Natural killer cell (primary cell): ENCODE results near the gene NCK2. TPM values are rescaled to one million over a fixed set of nuclear protein-coding genes. Genes with fewer than 3 reads are reported as not detected.
A peak's percentile ranks its signal among the peaks of the same experiment; 100 is the strongest.

Experiments used
- ATAC-seq, 3 donors: fragments of 150-1000 bp in 2 of 3; fragments of 200-7000 bp in 1 of 3; cut with Tn5 transposase; 1 replicate in 1 of 3; 2 replicates in 2 of 3; pipeline ENCODE4 v1.10.0; 2021; ENCODE audit warnings: mild to moderate bottlenecking in 2 of 3, moderate library complexity in 2 of 3
- DNase-seq, 2 donors: peaks; one replicate each; pipeline versions ENCODE4 v3.0.0 to v3.0.0-alpha.2; 2013 to 2021; ENCODE audit warnings: mixed read lengths in 1 of 2
- H3K27ac ChIP-seq: one replicate; pipeline ENCODE4 v1.5.1; 2013; ENCODE audit warnings: mild to moderate bottlenecking, low read length
- H3K27me3 ChIP-seq: one replicate; pipeline ENCODE4 v1.6.1; 2013; ENCODE audit warnings: low read length; ENCODE audit not compliant: control insufficient read depth, insufficient read depth
- H3K36me3 ChIP-seq: one replicate; pipeline ENCODE4 v1.6.1; 2013; ENCODE audit warnings: low read length; ENCODE audit not compliant: control insufficient read depth, insufficient read depth
- H3K4me1 ChIP-seq: one replicate; pipeline ENCODE4 v1.6.1; 2013; ENCODE audit warnings: low read length; ENCODE audit not compliant: control insufficient read depth, insufficient read depth
- H3K4me3 ChIP-seq: one replicate; pipeline ENCODE4 v1.5.1; 2013; ENCODE audit warnings: low read length
- H3K9me3 ChIP-seq: one replicate; pipeline ENCODE4 v1.6.1; 2013; ENCODE audit warnings: low read length; ENCODE audit not compliant: control insufficient read depth, insufficient read depth
- H3K27ac Mint-ChIP-seq, 2 donors: one replicate each; pipeline ENCODE4 v1.8.0; 2022; ENCODE audit warnings: mild to moderate bottlenecking in 2 of 2, mixed read lengths in 2 of 2, moderate library complexity in 1 of 2
- H3K27me3 Mint-ChIP-seq, 2 donors: one replicate each; pipeline ENCODE4 v1.8.0; 2022; ENCODE audit warnings: low read depth in 2 of 2, mixed read lengths in 2 of 2
- H3K36me3 Mint-ChIP-seq: one replicate; pipeline ENCODE4 v1.8.0; 2022; ENCODE audit warnings: mixed read lengths
- H3K4me1 Mint-ChIP-seq, 2 donors: one replicate each; pipeline ENCODE4 v1.8.0; 2022; ENCODE audit warnings: mixed read lengths in 2 of 2
- H3K4me3 Mint-ChIP-seq: one replicate; pipeline ENCODE4 v1.8.0; 2022; ENCODE audit warnings: mild to moderate bottlenecking, moderate library complexity, mixed read lengths
- H3K9me3 Mint-ChIP-seq, 2 donors: one replicate each; pipeline ENCODE4 v1.8.0; 2022; ENCODE audit warnings: mixed read lengths in 2 of 2
- WGBS: methylation state at CpG from one replicate; pipeline ENCODE4 v1.1.7; 2013; ENCODE audit warnings: missing lambda C conversion rate; ENCODE audit not compliant: insufficient coverage; 5-methylcytosine and 5-hydroxymethylcytosine counted together
- intact Hi-C: fragments of 100-400 bp; cut with micrococcal nuclease; formaldehyde crosslinking; loops from one replicate; pipeline ENCODE4 v1.14.2; 2022
- total RNA-seq, 4 donors: library from RNA; stranded (reverse); fragments of 120-200 nt in 1 of 4; gene quantifications; one replicate each; pipeline versions ENCODE4 v1.2.3 to v1.2.4, GENCODE V29; 2013 to 2022
- TF ChIP-seq, protein P1 (sequence below): fragments of 200-600 bp; IDR thresholded peaks from one replicate; pipeline ENCODE4 v1.8.0; 2022; ENCODE audit warnings: antibody characterized with exemption

NCK2 gene
- total RNA-seq, 3 donors from 2014 or later (not counting 1 experiment from before 2014, with no cell fraction given), result 34.1 to 50.8 (median 43.0) TPM

DNA sequence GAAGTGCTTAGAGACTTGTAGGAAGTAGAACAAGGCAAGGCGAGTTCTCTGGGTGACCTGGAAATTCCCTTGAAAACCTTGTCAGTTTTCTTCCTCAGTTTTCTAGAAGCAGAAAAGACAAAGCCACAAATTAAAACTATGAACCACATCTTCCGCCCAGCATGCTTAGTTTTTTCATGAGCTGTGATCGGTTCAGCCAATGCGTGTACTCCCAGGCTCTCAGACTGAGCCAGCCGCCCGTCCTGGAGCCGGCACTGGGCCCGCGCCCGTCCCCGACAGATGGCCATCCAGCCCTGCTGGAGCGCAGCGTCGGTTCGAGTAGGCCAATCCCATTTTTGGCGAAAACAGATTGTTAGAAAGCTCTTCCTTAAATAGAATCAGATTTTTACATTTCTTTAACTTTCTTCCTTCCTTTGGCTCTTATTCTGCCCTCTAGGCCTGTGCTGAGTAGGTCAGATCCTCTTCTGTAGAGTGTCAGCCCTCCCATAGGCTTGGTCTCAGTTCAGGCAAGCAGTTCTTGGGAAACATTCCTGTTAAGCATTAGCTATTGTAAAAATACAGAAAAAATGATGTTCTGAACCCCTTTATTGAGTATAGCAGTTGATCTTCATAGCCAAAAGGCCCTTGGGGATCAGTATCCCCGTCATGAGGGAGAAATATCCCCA is 112.5 kb downstream of the NCK2 start:
- Mint-ChIP-seq H3K27ac (peak overlapping the region; percentile 75 to 84), H3K9me3 (no peaks in the 10 kb centered on the region), H3K4me3 (peak overlapping the region; percentile 35), H3K4me1 (peaks cover 53 to 68% of the 10 kb centered on the region in 2 donors), H3K36me3 (no peaks in the 10 kb centered on the region), H3K27me3 (no peaks in the 10 kb centered on the region)
- H3K4me3 ChIP-seq, result no peak overlapping the region
- H3K27me3 ChIP-seq, result no peaks in the 10 kb centered on the region
- no peak for ATAC-seq
- peaks cover 8% of the 10 kb centered on the region for H3K36me3 ChIP-seq
- no peaks in the 10 kb centered on the region for H3K9me3 ChIP-seq
- H3K4me1 ChIP-seq, result peaks cover 36% of the 10 kb centered on the region
- peak in 1 of 2 donors; percentile 82 for DNase-seq
- peak overlapping the region; percentile 39 for H3K27ac ChIP-seq
- TF ChIP-seq, protein P1, sequence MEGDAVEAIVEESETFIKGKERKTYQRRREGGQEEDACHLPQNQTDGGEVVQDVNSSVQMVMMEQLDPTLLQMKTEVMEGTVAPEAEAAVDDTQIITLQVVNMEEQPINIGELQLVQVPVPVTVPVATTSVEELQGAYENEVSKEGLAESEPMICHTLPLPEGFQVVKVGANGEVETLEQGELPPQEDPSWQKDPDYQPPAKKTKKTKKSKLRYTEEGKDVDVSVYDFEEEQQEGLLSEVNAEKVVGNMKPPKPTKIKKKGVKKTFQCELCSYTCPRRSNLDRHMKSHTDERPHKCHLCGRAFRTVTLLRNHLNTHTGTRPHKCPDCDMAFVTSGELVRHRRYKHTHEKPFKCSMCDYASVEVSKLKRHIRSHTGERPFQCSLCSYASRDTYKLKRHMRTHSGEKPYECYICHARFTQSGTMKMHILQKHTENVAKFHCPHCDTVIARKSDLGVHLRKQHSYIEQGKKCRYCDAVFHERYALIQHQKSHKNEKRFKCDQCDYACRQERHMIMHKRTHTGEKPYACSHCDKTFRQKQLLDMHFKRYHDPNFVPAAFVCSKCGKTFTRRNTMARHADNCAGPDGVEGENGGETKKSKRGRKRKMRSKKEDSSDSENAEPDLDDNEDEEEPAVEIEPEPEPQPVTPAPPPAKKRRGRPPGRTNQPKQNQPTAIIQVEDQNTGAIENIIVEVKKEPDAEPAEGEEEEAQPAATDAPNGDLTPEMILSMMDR, result no peak
- intact Hi-C loops, result no loop called here
- 76% methylated on average over 17 of the region's 17 CpGs for WGBS

DNA sequence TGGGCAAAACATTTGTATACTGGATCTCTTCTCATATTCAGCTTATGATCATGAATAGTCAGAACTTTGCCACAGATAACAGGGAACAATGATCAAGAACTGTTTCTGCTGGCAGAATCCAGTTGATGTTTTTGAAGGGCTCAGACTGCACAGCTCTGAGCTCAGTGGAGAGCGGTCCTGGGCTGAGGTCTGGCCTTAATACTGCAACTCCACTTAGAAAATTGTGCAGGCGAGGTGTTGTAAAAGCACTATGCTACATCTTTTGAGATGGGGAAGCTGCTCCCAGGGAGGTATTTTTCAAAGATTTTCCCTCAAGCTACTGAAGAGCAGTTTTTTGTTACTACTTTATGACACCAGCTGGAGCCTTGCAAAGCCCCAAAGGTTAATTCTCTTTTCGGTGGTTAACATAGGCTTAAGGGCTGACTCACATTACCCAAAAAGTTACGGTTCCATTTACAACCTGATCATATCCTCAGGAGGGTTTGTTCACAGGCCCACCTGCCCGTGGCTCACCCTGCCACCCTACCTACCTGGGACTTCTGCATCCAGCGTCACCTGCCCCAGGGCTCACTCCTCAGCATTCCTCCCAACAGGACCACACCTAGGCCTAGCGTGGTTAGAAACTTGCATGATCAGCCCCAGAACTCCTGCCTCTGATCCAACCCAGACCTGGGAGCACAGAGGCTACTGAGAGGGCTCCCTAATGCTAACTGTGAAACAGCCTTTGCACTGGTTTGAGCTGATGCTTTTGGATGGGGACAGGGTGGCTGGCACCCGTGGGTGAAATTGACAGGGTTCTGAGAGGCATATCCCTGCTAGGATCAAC is 114.4 kb downstream of the NCK2 start:
- peaks cover 46% of the 10 kb centered on the region for H3K4me1 ChIP-seq
- no peak for ATAC-seq
- H3K36me3 Mint-ChIP-seq, result no peaks in the 10 kb centered on the region

DNA sequence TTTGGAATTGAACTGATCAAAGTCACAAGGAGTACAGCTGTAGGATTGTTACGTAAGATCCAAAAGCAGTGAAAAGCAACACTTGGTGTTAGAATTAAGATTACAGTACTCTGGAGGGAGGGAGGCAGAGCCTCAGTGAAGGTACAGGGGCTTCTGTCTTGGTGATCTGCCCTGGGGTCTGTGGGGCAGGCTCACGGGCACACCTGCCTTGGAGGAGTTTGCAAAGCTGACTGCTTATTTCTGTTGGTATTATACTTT is 114.9 kb downstream of the NCK2 start:
- no peak for DNase-seq
- intact Hi-C loops, result no loop called here
- 95% methylated on average over 2 of the region's 2 CpGs for WGBS
- Histone ChIP-seq H3K36me3 (peaks cover 8% of the 10 kb centered on the region), H3K4me1 (peaks cover 51% of the 10 kb centered on the region), H3K27me3 (no peaks in the 10 kb centered on the region), H3K4me3 (no peak overlapping the region), H3K9me3 (no peaks in the 10 kb centered on the region), H3K27ac (no peak overlapping the region)
- H3K27me3 Mint-ChIP-seq, result no peaks in the 10 kb centered on the region
- no peaks in the 10 kb centered on the region for H3K9me3 Mint-ChIP-seq
- H3K4me1 Mint-ChIP-seq, result peaks cover 60 to 76% of the 10 kb centered on the region in 2 donors
- TF ChIP-seq, protein P1, result no peak
- no peak overlapping the region for H3K4me3 Mint-ChIP-seq
- ATAC-seq, result no peak
- peak overlapping the region; percentile 37 to 49 for H3K27ac Mint-ChIP-seq
- no peaks in the 10 kb centered on the region for H3K36me3 Mint-ChIP-seq

More for the DNA sequence above, 114.4 kb downstream of the NCK2 start:
- Histone ChIP-seq H3K4me3 (no peak overlapping the region), H3K27ac (no peak overlapping the region), H3K27me3 (no peaks in the 10 kb centered on the region), H3K36me3 (peaks cover 8% of the 10 kb centered on the region), H3K9me3 (no peaks in the 10 kb centered on the region)
- no peaks in the 10 kb centered on the region for H3K9me3 Mint-ChIP-seq
- TF ChIP-seq, protein P1, result no peak
- peak overlapping the region; percentile 37 to 49 for H3K27ac Mint-ChIP-seq
- H3K4me1 Mint-ChIP-seq, result peaks cover 54 to 71% of the 10 kb centered on the region in 2 donors
- no peaks in the 10 kb centered on the region for H3K27me3 Mint-ChIP-seq
- WGBS, result 65% methylated on average over 8 of the region's 8 CpGs
- intact Hi-C loops, result no loop called here
- no peak overlapping the region for H3K4me3 Mint-ChIP-seq
- DNase-seq, result no peak
